HFFc6 (cell line): ENCODE data around the gene NEU2. TPM values are rescaled to one million over a fixed set of nuclear protein-coding genes. Genes with fewer than 3 reads are reported as not detected.

Experiments
- DNase-seq: peaks from one replicate; pipeline ENCODE4 v3.0.0-alpha.2; 2018
- H3K27ac Mint-ChIP-seq: 2 replicates; pipeline ENCODE4 v1.8.0; 2020; ENCODE audit warnings: mild to moderate bottlenecking, mixed read lengths
- H3K27me3 Mint-ChIP-seq: 2 replicates; pipeline ENCODE4 v1.8.0; 2021; ENCODE audit warnings: mild to moderate bottlenecking, moderate library complexity, mixed read lengths; ENCODE audit not compliant: insufficient read depth
- H3K36me3 Mint-ChIP-seq: 2 replicates; pipeline ENCODE4 v1.8.0; 2021; ENCODE audit warnings: low read depth, mixed read lengths
- H3K4me1 Mint-ChIP-seq: 2 replicates; pipeline ENCODE4 v1.8.0; 2020; ENCODE audit warnings: low read depth, mixed read lengths
- H3K4me3 Mint-ChIP-seq: 2 replicates; pipeline ENCODE4 v1.8.0; 2020; ENCODE audit warnings: mild to moderate bottlenecking, moderate library complexity, mixed read lengths
- H3K9me3 Mint-ChIP-seq: 2 replicates; pipeline ENCODE4 v1.8.0; 2020; ENCODE audit warnings: mild to moderate bottlenecking, mixed read lengths
- CTCF ChIP-seq: fragments of 200-600 bp; sonication (generic); IDR thresholded peaks from 2 replicates; pipeline ENCODE4 v1.5.0; 2021; ENCODE audit warnings: antibody characterized with exemption, mild to moderate bottlenecking
- total RNA-seq, 6 experiments: library from RNA; stranded (reverse); fragmentation: NEBNext Ultra II Directional; extraction: Animal tissue kit (Norgen Biotek cat#: 25700); gene quantifications; 2 replicates in 1 of 6; 3 replicates in 5 of 6; pipeline ENCODE4 v1.2.3, GENCODE V29; 2021

Gene NEU2
- total RNA-seq, 6 experiments from 2014 or later: not detected

- no peak overlapping the region for H3K27ac Mint-ChIP-seq
- H3K9me3 Mint-ChIP-seq: no peaks in the 10 kb centered on the region
- no peak for TF ChIP-seq CTCF
- H3K36me3 Mint-ChIP-seq: no peaks in the 10 kb centered on the region
- no peak for DNase-seq
- peaks cover 24% of the 10 kb centered on the region for H3K27me3 Mint-ChIP-seq
- H3K4me3 Mint-ChIP-seq: no peak overlapping the region
- H3K4me1 Mint-ChIP-seq: no peaks in the 10 kb centered on the region
These were observed 20.8 kb upstream of the NEU2 start for GRCh38 chr2:233011702-233012131.

- no peak for DNase-seq
- Mint-ChIP-seq H3K4me3 (no peak overlapping the region), H3K27me3 (peaks cover 24% of the 10 kb centered on the region), H3K4me1 (no peaks in the 10 kb centered on the region), H3K9me3 (peaks cover 1% of the 10 kb centered on the region; the same call in 1 of the 2 replicates), H3K27ac (no peak overlapping the region), H3K36me3 (no peaks in the 10 kb centered on the region)
- no peak for TF ChIP-seq CTCF
These were observed 20.0 kb upstream of the NEU2 start for GRCh38 chr2:233012301-233012971.

- Mint-ChIP-seq H3K4me1 (no peaks in the 10 kb centered on the region), H3K36me3 (no peaks in the 10 kb centered on the region), H3K27me3 (peaks cover 24% of the 10 kb centered on the region), H3K4me3 (no peak within 1 kb of the TSS), H3K27ac (no peak within 1 kb of the TSS), H3K9me3 (peaks cover 4% of the 10 kb centered on the region; the same call in 1 of the 2 replicates)
- DNase-seq: no peak
- no peak for TF ChIP-seq CTCF
These were observed 19.4 kb upstream of the NEU2 start, which contains the start of gene NGEF for GRCh38 chr2:233013027-233013461. Gene NGEF (minus strand): TSS chr2:233013256. CDS start chr2:232974890, 38,366 bp downstream.

- Mint-ChIP-seq H3K9me3 (peaks cover 4% of the 10 kb centered on the region; the same call in 1 of the 2 replicates), H3K27me3 (peaks cover 24% of the 10 kb centered on the region)
These were observed 18.8 kb upstream of the NEU2 start for GRCh38 chr2:233013650-233014049.

GRCh38 chr2:233015019-233015645 lies 17.3 kb upstream of the NEU2 start:
- no peak for TF ChIP-seq CTCF
- Mint-ChIP-seq H3K36me3 (no peaks in the 10 kb centered on the region), H3K4me1 (no peaks in the 10 kb centered on the region), H3K27me3 (peaks cover 17% of the 10 kb centered on the region), H3K9me3 (peaks cover 4% of the 10 kb centered on the region; the same call in 1 of the 2 replicates), H3K27ac (no peak overlapping the region), H3K4me3 (no peak overlapping the region)
- no peak for DNase-seq

More at GRCh38 chr2:233013650-233014049, 18.8 kb upstream of the NEU2 start:
- no peak overlapping the region for H3K27ac Mint-ChIP-seq
- no peaks in the 10 kb centered on the region for H3K36me3 Mint-ChIP-seq
- H3K4me3 Mint-ChIP-seq: no peak overlapping the region
- TF ChIP-seq CTCF: no peak
- H3K4me1 Mint-ChIP-seq: no peaks in the 10 kb centered on the region
- DNase-seq: no peak
